IMR-90 (cell line): ENCODE measurements around the gene PTPN4. TPM values are rescaled to one million over a fixed set of nuclear protein-coding genes. Genes with fewer than 3 reads are reported as not detected.

ENCODE experiments used
- ATAC-seq: fragments of 200-7000 bp; cut with Tn5 transposase; 2 replicates; pipeline ENCODE4 v1.9.1; 2020; ENCODE audit warnings: low read depth, mild to moderate bottlenecking, moderate library complexity
- BruUV-seq: library from RNA; stranded (reverse); fragments of 400-500 nt; replicated peaks from 2 replicates; lab custom pipeline; 2021; lab: Mats Ljungman, UMichigan
- CTCF ChIA-PET: fragments of 300-600 bp; formaldehyde crosslinking; extraction: SDS; loops from one replicate; lab custom pipeline; 2021; ENCODE audit warnings: antibody characterized with exemption; lab: Yijun Ruan, JAX
- POLR2A ChIA-PET: fragments of 300-600 bp; sonication (Branson Sonifier 250); formaldehyde crosslinking; loops from one replicate; lab custom pipeline; 2022; ENCODE audit warnings: antibody characterized with exemption; ENCODE audit not compliant: unreplicated experiment; lab: Charles Lee
- DNase-seq: peaks from one replicate; pipeline ENCODE4 v3.0.0; 2013
- H2AFZ ChIP-seq: replicated peaks from 2 replicates; pipeline ENCODE3; 2013; ENCODE audit warnings: low read length, mild to moderate bottlenecking; ENCODE audit not compliant: poor library complexity
- H2AK5ac ChIP-seq: 2 replicates; pipeline ENCODE4 v1.6.1; 2013; ENCODE audit warnings: low read depth, low read length, inconsistent platforms
- H2AK9ac ChIP-seq: replicated peaks from 2 replicates; pipeline ENCODE3; 2013; ENCODE audit warnings: mild to moderate bottlenecking, low read depth, low read length, moderate library complexity; ENCODE audit not compliant: poor library complexity
- H2BK120ac ChIP-seq: 2 replicates; pipeline ENCODE4 v1.6.1; 2013; ENCODE audit warnings: low read depth, low read length, inconsistent platforms
- H2BK15ac ChIP-seq: 3 replicates; pipeline ENCODE4 v1.6.1; 2013; ENCODE audit warnings: low read depth, low read length, inconsistent platforms
- H2BK20ac ChIP-seq: 2 replicates; pipeline ENCODE4 v1.6.1; 2013; ENCODE audit warnings: low read depth, mild to moderate bottlenecking, inconsistent platforms, low read length, moderate library complexity
- H2BK5ac ChIP-seq: 2 replicates; pipeline ENCODE4 v1.6.1; 2013; ENCODE audit warnings: mild to moderate bottlenecking, low read depth, low read length, inconsistent platforms; ENCODE audit not compliant: poor library complexity, severe bottlenecking
- H3K14ac ChIP-seq: replicated peaks from 2 replicates; pipeline ENCODE4 v1.6.1; 2013; ENCODE audit warnings: low read depth, low read length, inconsistent platforms
- H3K18ac ChIP-seq: 2 replicates; pipeline ENCODE4 v1.6.1; 2013; ENCODE audit warnings: low read depth, low read length, control low read depth
- H3K23ac ChIP-seq: 2 replicates; pipeline ENCODE4 v1.6.1; 2013; ENCODE audit warnings: low read depth, low read length, inconsistent platforms
- H3K27ac ChIP-seq: 2 replicates; pipeline ENCODE4 v1.5.1; 2013; ENCODE audit warnings: mild to moderate bottlenecking, control low read depth, low read length; ENCODE audit not compliant: insufficient read depth
- H3K27me3 ChIP-seq: 2 replicates; pipeline ENCODE4 v1.6.1; 2013; ENCODE audit warnings: low read length; ENCODE audit not compliant: control insufficient read depth, insufficient read depth
- H3K36me3 ChIP-seq: 2 replicates; pipeline ENCODE4 v1.6.1; 2013; ENCODE audit warnings: low read length, mixed read lengths; ENCODE audit not compliant: control insufficient read depth, insufficient read depth
- H3K4ac ChIP-seq: 2 replicates; pipeline ENCODE4 v1.6.1; 2013; ENCODE audit warnings: low read depth, low read length, inconsistent platforms
- H3K4me1 ChIP-seq: 2 replicates; pipeline ENCODE4 v1.6.1; 2013; ENCODE audit warnings: low read length, mixed read lengths; ENCODE audit not compliant: control insufficient read depth, insufficient read depth
- H3K4me2 ChIP-seq: 2 replicates; pipeline ENCODE4 v1.6.1; 2013; ENCODE audit warnings: low read depth, mild to moderate bottlenecking, control low read depth, low read length, moderate library complexity
- H3K4me3 ChIP-seq: 2 replicates; pipeline ENCODE4 v1.5.1; 2013; ENCODE audit warnings: low read depth, mild to moderate bottlenecking, control low read depth, low read length, moderate library complexity; ENCODE audit not compliant: insufficient read depth
- H3K56ac ChIP-seq: 2 replicates; pipeline ENCODE4 v1.6.1; 2013; ENCODE audit warnings: low read length, inconsistent platforms; ENCODE audit not compliant: insufficient read depth; ENCODE audit errors: extremely low read depth
- H3K79me1 ChIP-seq, 2 experiments: 2 replicates each; pipeline ENCODE4 v1.6.1; 2013; ENCODE audit warnings: low read length in 2 of 2, inconsistent platforms in 1 of 2, low read depth in 1 of 2
- H3K9ac ChIP-seq: 2 replicates; pipeline ENCODE4 v1.6.1; 2013; ENCODE audit warnings: low read depth, low read length, control low read depth
- H3K9me1 ChIP-seq: 2 replicates; pipeline ENCODE4 v1.6.1; 2013; ENCODE audit warnings: low read length, inconsistent platforms; ENCODE audit not compliant: insufficient read depth
- H3K9me3 ChIP-seq: 2 replicates; pipeline ENCODE4 v1.6.1; 2013; ENCODE audit warnings: low read length; ENCODE audit not compliant: control insufficient read depth, insufficient read depth
- H4K20me1 ChIP-seq: 2 replicates; pipeline ENCODE4 v1.6.1; 2013; ENCODE audit warnings: low read length, inconsistent platforms; ENCODE audit not compliant: insufficient read depth
- H4K5ac ChIP-seq: 2 replicates; pipeline ENCODE4 v1.6.1; 2013; ENCODE audit warnings: mild to moderate bottlenecking, low read depth, low read length, control low read depth
- H4K8ac ChIP-seq, 2 experiments: 2 replicates each; pipeline ENCODE4 v1.6.1; 2013; ENCODE audit warnings: low read depth in 2 of 2, low read length in 2 of 2, control low read depth in 1 of 2, inconsistent platforms in 1 of 2
- H4K91ac ChIP-seq: 2 replicates; pipeline ENCODE4 v1.6.1; 2013; ENCODE audit warnings: low read depth, low read length, inconsistent platforms; ENCODE audit not compliant: insufficient read depth
- BHLHE40 ChIP-seq: fragments of 150-350 bp; IDR thresholded peaks from 2 replicates; pipeline ENCODE4 v1.6.1; 2016; ENCODE audit warnings: mild to moderate bottlenecking, low read depth, low read length
- CEBPB ChIP-seq: IDR thresholded peaks from 2 replicates; pipeline ENCODE4 v1.6.1; 2012; ENCODE audit warnings: low read depth, low read length, improper control_type of control experiment
- CHD1 ChIP-seq: IDR thresholded peaks from 2 replicates; pipeline ENCODE4 v1.6.1; 2012; ENCODE audit warnings: low read depth, low read length, improper control_type of control experiment
- CTCF ChIP-seq: conservative IDR thresholded peaks from 2 replicates; pipeline ENCODE4 v1.5.1; 2012; ENCODE audit warnings: mild to moderate bottlenecking, low read depth, low read length, improper control_type of control experiment
- FOS ChIP-seq: fragments of 150-350 bp; IDR thresholded peaks from 2 replicates; pipeline ENCODE4 v1.6.1; 2016; ENCODE audit warnings: low read depth, low read length
- MAFK ChIP-seq: IDR thresholded peaks from 2 replicates; pipeline ENCODE4 v1.6.1; 2012; ENCODE audit warnings: low read depth, low read length, improper control_type of control experiment
- MXI1 ChIP-seq: IDR thresholded peaks from 2 replicates; pipeline ENCODE4 v1.6.1; 2012; ENCODE audit warnings: low read depth, mild to moderate bottlenecking, low read length, moderate library complexity, borderline replicate concordance
- NFE2L2 ChIP-seq: fragments of 150-350 bp; IDR thresholded peaks from 2 replicates; pipeline ENCODE4 v1.6.1; 2016; ENCODE audit warnings: low read depth, mild to moderate bottlenecking, low read length
- POLR2A ChIP-seq: IDR thresholded peaks from 2 replicates; pipeline ENCODE4 v1.6.1; 2012; ENCODE audit warnings: mild to moderate bottlenecking, low read depth, low read length
- RAD21 ChIP-seq: IDR thresholded peaks from 2 replicates; pipeline ENCODE4 v1.6.1; 2012; ENCODE audit warnings: low read length, improper control_type of control experiment
- RCOR1 ChIP-seq: IDR thresholded peaks from 2 replicates; pipeline ENCODE4 v1.6.1; 2012; ENCODE audit warnings: mild to moderate bottlenecking, low read length, improper control_type of control experiment; ENCODE audit not compliant: insufficient replicate concordance
- RFX5 ChIP-seq: IDR thresholded peaks from 2 replicates; pipeline ENCODE4 v1.8.0; 2012; ENCODE audit warnings: low read depth, mild to moderate bottlenecking, low read length, moderate library complexity
- SMC3 ChIP-seq: fragments of 150-350 bp; IDR thresholded peaks from 2 replicates; pipeline ENCODE4 v1.6.1; 2016; ENCODE audit warnings: low read depth, mild to moderate bottlenecking, antibody characterized with exemption, low read length, moderate library complexity
- USF2 ChIP-seq: fragments of 150-350 bp; IDR thresholded peaks from 2 replicates; pipeline ENCODE4 v1.6.1; 2017; ENCODE audit warnings: mild to moderate bottlenecking, antibody characterized with exemption, low read length, low read depth
- whole genome bisulfite sequencing, 2 experiments: methylation state at CpG; one replicate each; pipeline versions ENCODE4 v1.1.5 to v1.1.7; 2013; ENCODE audit warnings: missing lambda C conversion rate in 2 of 2; ENCODE audit not compliant: insufficient read length in 1 of 2; ENCODE audit errors: extremely low coverage in 2 of 2; 5-methylcytosine and 5-hydroxymethylcytosine counted together
- dilution Hi-C: fragments of 300-500 bp; cut with HindIII; formaldehyde crosslinking; loops from one replicate; pipeline ENCODE4 v1.14.3; 2018; ENCODE audit warnings: low sequenced_read_pairs; ENCODE audit not compliant: unreplicated experiment
- in situ Hi-C: fragments of 300-500 bp; cut with MboI; formaldehyde crosslinking; loops from 3 replicates; pipeline ENCODE4 v1.14.3; 2019; ENCODE audit warnings: low sequenced_read_pairs, inconsistent platforms, mixed read lengths
- intact Hi-C: fragments of 100-400 bp; cut with micrococcal nuclease; formaldehyde crosslinking; loops from 2 replicates; pipeline ENCODE4 v1.10.0; 2022
- polyA plus RNA-seq, 3 experiments: library from polyadenylated mRNA; depleted of rRNA; stranded (reverse); fragments of >200 nt; gene quantifications; 2 replicates each; pipeline ENCODE4 v1.2.3, GENCODE V29; 2012; ENCODE audit warnings: low replicate concordance in 1 of 3
- total RNA-seq: library from RNA; depleted of rRNA; stranded (reverse); fragments of >200 nt; gene quantifications from 2 replicates; pipeline ENCODE4 v1.2.3, GENCODE V29; 2012

PTPN4 gene
- total and polyA plus RNA-seq, 2 of the 4 experiments (the other 2 are of a cell fraction), result 2.9 to 19.2 TPM

GRCh38 chr2:119795309-119796303, 35.9 kb downstream of the PTPN4 start:
- ChIA-PET POLR2A (no interaction called here), CTCF (no interaction called here)
- dilution Hi-C loops, result no loop called here
- H3K4me1 ChIP-seq, result no peaks in the 10 kb centered on the region
- H3K9ac ChIP-seq, result no peak overlapping the region
- no peak for DNase-seq
- H3K27me3 ChIP-seq, result no peaks in the 10 kb centered on the region
- H2BK15ac ChIP-seq, result no peak overlapping the region
- no peak overlapping the region for H3K4ac ChIP-seq
- no TSS peak for BruUV-seq
- H2BK5ac ChIP-seq, result no peak overlapping the region
- no peak for ATAC-seq
- intact Hi-C loops, result no loop called here
- no peaks in the 10 kb centered on the region; the same call in 1 of the 2 replicates for H4K20me1 ChIP-seq
- H4K91ac ChIP-seq, result no peak overlapping the region
- no peak overlapping the region for H2AFZ ChIP-seq
- no peak overlapping the region for H2AK5ac ChIP-seq
- H2BK120ac ChIP-seq, result no peak overlapping the region
- H3K14ac ChIP-seq, result no peak overlapping the region
- H3K9me1 ChIP-seq, result no peaks in the 10 kb centered on the region
- no peak overlapping the region for H3K4me2 ChIP-seq
- no peak overlapping the region for H3K18ac ChIP-seq
- H4K8ac ChIP-seq, result no peak overlapping the region
- no peak overlapping the region for H3K27ac ChIP-seq
- no peak overlapping the region for H4K5ac ChIP-seq
- H2AK9ac ChIP-seq, result no peak overlapping the region
- H3K36me3 ChIP-seq, result peaks cover 2% of the 10 kb centered on the region
- no peak overlapping the region for H3K23ac ChIP-seq
- WGBS, 2 experiments, result 95% methylated on average over 11 of the region's 22 CpGs; no CpG with 5 or more reads in 1 of the 2 experiments
- H3K56ac ChIP-seq, result no peak overlapping the region
- no peak overlapping the region for H2BK20ac ChIP-seq
- no peaks in the 10 kb centered on the region; a peak in 1 of 4 replicates for H3K79me1 ChIP-seq
- H3K4me3 ChIP-seq, result no peak overlapping the region
- peaks cover 4% of the 10 kb centered on the region; the same call in 1 of the 2 replicates for H3K9me3 ChIP-seq
- in situ Hi-C loops, result no loop called here
- TF ChIP-seq CTCF (no peak), MAFK (no peak), CHD1 (no peak), RAD21 (no peak), NFE2L2 (no peak), CEBPB (no peak), BHLHE40 (no peak), RCOR1 (no peak), SMC3 (no peak), USF2 (no peak), POLR2A (no peak), FOS (no peak), MXI1 (no peak), RFX5 (no peak)
